Measurements from ENCODE around the gene WDR47.
"Not testable (repeated sequence)": the region's sequence is repeated elsewhere in the genome, so short reads cannot be mapped to it uniquely, and the experiment has no call there.

The WDR47 gene

DNA sequence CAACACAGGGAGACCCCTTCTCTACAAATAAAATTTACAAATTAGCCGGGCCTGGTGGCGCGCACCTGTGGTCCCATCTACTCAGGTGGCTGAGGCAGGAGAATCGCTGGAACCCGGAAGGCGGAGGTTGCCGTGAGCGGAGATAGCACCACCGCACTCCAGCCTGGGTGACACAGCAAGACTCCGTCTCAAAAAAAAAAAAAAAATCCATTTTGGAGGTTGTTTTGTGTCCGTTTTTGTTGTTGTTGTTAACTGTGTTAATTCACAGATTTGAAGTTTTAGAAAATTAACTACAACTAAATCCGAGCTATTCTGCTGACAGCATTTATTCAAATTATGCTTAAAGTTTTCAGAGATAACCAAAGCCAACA lies 79.2 kb downstream of the WDR47 start:
- DNase-seq (ENCODE audit: low spot score in 2 of 2) (peak; percentile 3 to 13), ATAC-seq (ENCODE audit: low read depth) (no peak)

DNA sequence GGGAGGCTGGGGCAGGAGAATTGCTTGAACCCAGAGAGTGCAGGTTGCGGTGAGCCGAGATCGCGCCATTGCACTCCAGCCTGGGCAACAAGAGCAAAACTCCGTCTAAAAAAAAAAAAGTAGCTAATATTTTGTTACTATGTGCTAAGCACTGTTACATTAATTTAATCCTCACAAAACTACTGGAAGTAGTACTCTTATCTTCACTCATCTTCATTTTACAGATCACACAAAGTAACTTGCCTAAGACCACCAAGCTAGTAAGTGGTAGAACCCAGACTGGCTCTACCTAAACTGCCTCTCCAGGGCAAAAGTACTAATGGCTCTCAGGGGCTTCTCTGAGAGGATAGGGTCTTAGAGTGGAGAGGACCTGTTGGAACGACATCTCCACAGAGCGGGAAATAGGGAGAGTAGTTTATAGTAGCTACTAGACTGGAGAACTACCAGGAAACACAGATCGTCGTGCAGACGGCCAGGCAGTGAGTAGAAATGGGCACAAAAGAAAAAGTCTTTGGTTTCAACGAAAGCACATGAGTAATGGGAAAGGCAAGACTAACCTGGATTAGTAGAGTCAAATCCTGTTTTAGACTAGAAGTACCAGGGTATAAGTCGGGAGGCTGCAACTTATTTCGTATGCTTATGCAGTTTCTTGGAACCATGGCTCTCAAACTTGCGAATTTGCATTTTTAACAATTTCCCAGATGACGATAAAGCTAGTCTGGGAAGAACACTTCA lies 80.0 kb downstream of the WDR47 start:
- no peak for DNase-seq (ENCODE audit: low spot score in 2 of 2)
- Mint-ChIP-seq H3K9me3 (no peaks in the 10 kb centered on the region), H3K4me3 (peak overlapping the region; percentile 92), H3K27me3 (no peaks in the 10 kb centered on the region), H3K4me1 (peaks cover 19% of the 10 kb centered on the region), H3K36me3 (peaks cover 9% of the 10 kb centered on the region), H3K27ac (peak overlapping the region; percentile 95)
- no peak for ATAC-seq (ENCODE audit: low read depth)

More for the DNA sequence above, 79.2 kb downstream of the WDR47 start:
- Mint-ChIP-seq H3K9me3 (no peaks in the 10 kb centered on the region), H3K27ac (peak overlapping the region; percentile 95), H3K36me3 (peaks cover 6% of the 10 kb centered on the region), H3K4me1 (peaks cover 17% of the 10 kb centered on the region), H3K27me3 (no peaks in the 10 kb centered on the region), H3K4me3 (peak overlapping the region; percentile 92)

DNA sequence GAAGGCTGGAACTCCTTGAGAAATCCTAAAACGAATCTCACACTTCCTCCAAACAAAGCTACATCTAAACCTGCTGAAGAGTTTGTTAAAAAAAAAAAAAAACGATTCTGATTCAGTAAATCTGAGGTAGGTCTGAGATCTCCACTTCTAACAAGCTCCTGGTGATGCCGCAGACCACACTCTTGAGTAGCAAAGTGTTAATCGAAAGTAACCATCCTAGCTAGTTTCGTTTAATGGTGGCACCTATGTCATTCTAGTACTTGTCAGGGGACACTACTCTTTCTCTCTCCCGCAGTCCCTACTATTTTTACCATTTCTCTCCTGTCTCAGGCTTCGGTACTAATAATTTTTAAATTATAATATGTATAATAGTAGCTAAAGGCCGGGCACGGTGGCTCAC lies 80.7 kb downstream of the WDR47 start:
- DNase-seq (ENCODE audit: low spot score in 2 of 2) (no peak), ATAC-seq (ENCODE audit: low read depth) (no peak)
- H3K27ac Mint-ChIP-seq = no peak overlapping the region
- peaks cover 24% of the 10 kb centered on the region for H3K4me1 Mint-ChIP-seq
- no peaks in the 10 kb centered on the region for H3K27me3 Mint-ChIP-seq
- H3K9me3 Mint-ChIP-seq = no peaks in the 10 kb centered on the region
- H3K36me3 Mint-ChIP-seq = peaks cover 12% of the 10 kb centered on the region
- no peak overlapping the region for H3K4me3 Mint-ChIP-seq

DNA sequence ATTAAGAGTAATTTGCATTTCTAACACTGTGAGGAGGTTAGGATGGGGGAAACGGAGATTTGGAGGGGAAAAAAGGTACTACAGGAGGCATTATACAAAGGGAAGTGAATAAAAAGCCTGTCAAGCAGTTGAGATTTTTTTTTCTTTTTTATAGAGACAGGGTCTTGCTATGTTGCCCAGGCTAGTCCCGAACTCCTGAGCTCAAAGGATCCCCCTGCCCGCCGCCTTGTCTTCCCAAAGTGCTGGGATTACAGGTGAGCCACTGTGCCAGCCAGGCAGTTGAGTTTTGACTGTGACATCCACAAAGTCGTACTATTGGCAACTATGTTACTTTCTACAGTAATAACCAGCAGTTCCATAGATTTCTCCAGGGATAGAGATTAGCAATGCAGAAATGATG lies 81.2 kb downstream of the WDR47 start:
- peaks cover 29% of the 10 kb centered on the region for H3K4me1 Mint-ChIP-seq
- no peak overlapping the region for H3K4me3 Mint-ChIP-seq
- H3K27me3 Mint-ChIP-seq = no peaks in the 10 kb centered on the region

DNA sequence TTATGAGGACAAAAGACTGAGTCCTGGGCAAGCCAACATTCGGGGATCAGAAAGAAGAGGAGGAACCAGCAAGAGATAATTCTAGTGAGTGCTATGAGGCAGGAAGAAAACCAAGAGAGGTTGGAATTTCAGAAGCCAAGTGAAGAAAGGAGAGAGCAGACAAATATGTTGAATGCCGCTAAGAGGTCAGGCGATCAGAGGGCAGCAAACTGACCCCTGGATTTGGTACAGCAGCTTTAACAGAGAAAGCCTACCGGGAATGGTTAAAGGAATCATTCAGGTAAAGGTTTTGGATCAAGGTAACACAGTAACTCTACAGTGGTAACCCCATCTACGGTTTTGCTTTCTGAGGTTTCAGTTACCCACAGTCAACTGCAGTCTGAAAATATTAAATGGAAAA lies 84.0 kb downstream of the WDR47 start:
- H3K36me3 Mint-ChIP-seq = peaks cover 24% of the 10 kb centered on the region

More for the DNA sequence above, 81.2 kb downstream of the WDR47 start:
- H3K27ac Mint-ChIP-seq = no peak overlapping the region
- ATAC-seq (ENCODE audit: low read depth) = no peak
- H3K9me3 Mint-ChIP-seq = no peaks in the 10 kb centered on the region
- H3K36me3 Mint-ChIP-seq = peaks cover 12% of the 10 kb centered on the region
- DNase-seq (ENCODE audit: low spot score in 2 of 2) = no peak

DNA sequence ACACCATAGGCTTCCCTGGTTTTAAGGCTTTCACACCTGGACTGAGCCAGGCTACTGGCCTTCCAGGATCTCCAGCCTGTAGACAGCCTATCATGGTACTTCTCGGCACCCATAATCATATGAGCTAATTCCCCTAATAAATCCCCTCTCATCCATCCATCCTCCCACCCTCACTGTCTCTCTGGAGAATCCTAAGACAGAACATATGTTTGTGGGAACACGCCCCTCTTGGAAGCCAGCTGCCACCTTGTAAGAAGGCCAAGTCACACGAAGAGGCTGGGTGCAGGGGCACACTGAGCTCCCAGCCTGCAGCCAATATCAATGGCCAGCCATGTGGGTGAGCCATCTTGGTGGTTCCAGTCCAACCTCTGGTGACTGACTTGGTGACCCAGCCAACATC lies 86.0 kb downstream of the WDR47 start:
- no peak for DNase-seq (ENCODE audit: low spot score in 2 of 2)
- Mint-ChIP-seq H3K36me3 (peaks cover 24% of the 10 kb centered on the region), H3K27me3 (no peaks in the 10 kb centered on the region), H3K27ac (no peak overlapping the region), H3K9me3 (no peaks in the 10 kb centered on the region), H3K4me3 (no peak overlapping the region), H3K4me1 (peaks cover 31% of the 10 kb centered on the region)
- no peak for ATAC-seq (ENCODE audit: low read depth)

More for the DNA sequence above, 84.0 kb downstream of the WDR47 start:
- no peaks in the 10 kb centered on the region for H3K9me3 Mint-ChIP-seq
- H3K27me3 Mint-ChIP-seq = no peaks in the 10 kb centered on the region
- DNase-seq (ENCODE audit: low spot score in 2 of 2) (no peak), ATAC-seq (ENCODE audit: low read depth) (no peak)
- H3K27ac Mint-ChIP-seq = no peak overlapping the region
- H3K4me1 Mint-ChIP-seq = peaks cover 34% of the 10 kb centered on the region
- no peak overlapping the region for H3K4me3 Mint-ChIP-seq

- Mint-ChIP-seq H3K4me1 (peaks cover 25% of the 10 kb centered on the region), H3K27ac (no peak overlapping the region), H3K4me3 (no peak overlapping the region), H3K36me3 (peaks cover 21% of the 10 kb centered on the region), H3K27me3 (no peaks in the 10 kb centered on the region), H3K9me3 (no peaks in the 10 kb centered on the region)
- ATAC-seq (ENCODE audit: low read depth) (no peak), DNase-seq (ENCODE audit: low spot score in 2 of 2) (no peak)
These were observed 86.8 kb downstream of the WDR47 start for GRCh38 chr1:108955111-108955510.

GRCh38 chr1:108953452-108953851 lies 88.5 kb downstream of the WDR47 start:
- H3K4me1 Mint-ChIP-seq = peaks cover 30% of the 10 kb centered on the region
- no peaks in the 10 kb centered on the region for H3K9me3 Mint-ChIP-seq
- no peaks in the 10 kb centered on the region for H3K27me3 Mint-ChIP-seq
- DNase-seq (ENCODE audit: low spot score in 2 of 2) (no peak), ATAC-seq (ENCODE audit: low read depth) (no peak)
- H3K4me3 Mint-ChIP-seq = no peak overlapping the region
- no peak overlapping the region for H3K27ac Mint-ChIP-seq
- H3K36me3 Mint-ChIP-seq = peaks cover 20% of the 10 kb centered on the region

DNA sequence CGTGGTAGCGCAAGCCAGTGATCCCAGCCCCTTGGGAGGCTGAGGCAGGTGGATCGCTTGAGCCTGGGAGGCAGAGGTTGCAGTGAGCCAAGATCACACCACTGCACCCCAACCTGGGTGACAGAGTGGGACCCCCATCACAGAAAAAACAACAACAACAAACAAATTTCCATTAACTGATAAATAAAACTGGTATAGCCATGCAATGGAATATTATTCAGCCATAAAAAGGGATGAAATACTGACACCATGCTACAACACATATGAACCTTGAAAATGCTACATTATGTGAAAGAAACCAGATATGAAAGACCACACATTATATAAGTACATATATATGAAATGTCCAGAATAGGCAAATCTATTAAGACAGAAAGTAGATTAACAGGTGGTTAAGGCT lies 90.7 kb downstream of the WDR47 start:
- no peaks in the 10 kb centered on the region for H3K9me3 Mint-ChIP-seq
- no peak overlapping the region for H3K4me3 Mint-ChIP-seq
- peaks cover 17% of the 10 kb centered on the region for H3K36me3 Mint-ChIP-seq
- H3K27ac Mint-ChIP-seq = no peak overlapping the region
- H3K4me1 Mint-ChIP-seq = peaks cover 30% of the 10 kb centered on the region
- DNase-seq (ENCODE audit: low spot score in 2 of 2) = no peak
- no peak for ATAC-seq (ENCODE audit: low read depth)
- H3K27me3 Mint-ChIP-seq = no peaks in the 10 kb centered on the region

GRCh38 chr1:108949044-108949443 lies 92.9 kb downstream of the WDR47 start:
- DNase-seq (ENCODE audit: low spot score in 2 of 2) (no peak), ATAC-seq (ENCODE audit: low read depth) (no peak)
- no peaks in the 10 kb centered on the region for H3K27me3 Mint-ChIP-seq
- no peaks in the 10 kb centered on the region for H3K9me3 Mint-ChIP-seq
- H3K4me3 Mint-ChIP-seq = no peak overlapping the region
- H3K36me3 Mint-ChIP-seq = peaks cover 16% of the 10 kb centered on the region
- H3K27ac Mint-ChIP-seq = peak overlapping the region; percentile 36
- peaks cover 22% of the 10 kb centered on the region for H3K4me1 Mint-ChIP-seq

DNA sequence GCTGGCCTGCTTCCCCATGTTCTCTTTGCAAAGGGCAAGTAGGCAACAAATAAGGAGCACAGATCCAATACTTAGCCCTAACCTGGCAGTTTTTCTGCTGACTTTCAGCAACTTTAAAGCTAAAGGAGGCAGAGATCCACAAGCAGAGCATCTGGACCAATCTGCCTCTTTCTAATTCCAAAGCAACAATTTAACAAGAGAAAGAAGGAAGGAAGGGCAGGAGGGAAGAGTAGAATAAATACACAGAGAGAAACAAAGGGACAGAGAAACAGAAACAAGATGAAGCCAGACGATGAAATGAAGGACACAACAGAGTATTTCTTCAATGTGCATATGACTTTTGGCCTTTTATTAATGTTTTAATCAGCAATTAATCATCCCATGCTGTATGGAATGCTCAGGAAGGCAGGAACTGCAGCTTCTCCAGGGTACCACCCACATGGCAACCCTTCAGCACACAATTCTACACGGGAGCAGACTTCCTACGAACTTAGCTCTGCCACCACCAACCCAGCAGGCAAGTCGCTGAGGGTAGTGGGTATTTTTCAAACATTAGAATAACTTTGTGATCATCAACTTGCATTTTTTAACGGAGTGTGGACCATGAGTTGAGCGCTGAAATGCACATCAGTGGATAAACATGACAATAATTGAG lies 93.9 kb downstream of the WDR47 start:
- H3K27ac Mint-ChIP-seq = peak overlapping the region; percentile 86

GRCh38 chr1:108936170-108936569 lies 105.7 kb downstream of the WDR47 start:
- Mint-ChIP-seq H3K4me3 (no peak overlapping the region), H3K36me3 (peaks cover 25% of the 10 kb centered on the region), H3K4me1 (no peaks in the 10 kb centered on the region), H3K9me3 (no peaks in the 10 kb centered on the region), H3K27ac (peak overlapping the region; percentile 35), H3K27me3 (no peaks in the 10 kb centered on the region)
- ATAC-seq (ENCODE audit: low read depth) = no peak
- DNase-seq (ENCODE audit: low spot score in 2 of 2) = no peak

More for the DNA sequence above, 93.9 kb downstream of the WDR47 start:
- Mint-ChIP-seq H3K27me3 (no peaks in the 10 kb centered on the region), H3K4me1 (peaks cover 17% of the 10 kb centered on the region), H3K36me3 (peaks cover 16% of the 10 kb centered on the region), H3K9me3 (no peaks in the 10 kb centered on the region), H3K4me3 (peak overlapping the region; percentile 8)
- DNase-seq (ENCODE audit: low spot score in 2 of 2) (no peak), ATAC-seq (ENCODE audit: low read depth) (no peak)

DNA sequence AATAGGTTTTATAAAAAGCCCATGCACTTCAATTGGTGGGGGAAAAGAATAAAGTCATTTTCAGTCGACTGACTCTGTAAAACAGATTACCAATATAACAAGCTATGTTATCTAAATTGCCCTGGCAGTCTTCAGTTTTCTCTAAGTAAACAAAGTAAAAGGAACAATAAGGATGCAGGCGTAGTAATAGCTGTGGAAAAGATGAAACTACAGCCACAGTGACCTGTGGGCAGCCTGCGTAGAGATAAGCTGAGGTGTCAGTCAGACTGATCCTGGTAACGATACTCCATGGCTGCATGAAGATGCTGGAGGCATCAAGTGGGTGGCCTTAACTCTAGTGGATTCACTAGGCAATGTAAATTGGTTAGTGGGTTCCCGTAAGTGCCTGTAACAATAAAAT lies 108.0 kb downstream of the WDR47 start:
- no peaks in the 10 kb centered on the region for H3K4me1 Mint-ChIP-seq
- DNase-seq (ENCODE audit: low spot score in 2 of 2) (no peak), ATAC-seq (ENCODE audit: low read depth) (no peak)
- no peaks in the 10 kb centered on the region for H3K9me3 Mint-ChIP-seq
- H3K36me3 Mint-ChIP-seq = peaks cover 25% of the 10 kb centered on the region
- H3K27me3 Mint-ChIP-seq = no peaks in the 10 kb centered on the region
- H3K27ac Mint-ChIP-seq = no peak overlapping the region
- no peak overlapping the region for H3K4me3 Mint-ChIP-seq

- H3K9me3 Mint-ChIP-seq; H3K4me3 Mint-ChIP-seq; H3K4me1 Mint-ChIP-seq; ATAC-seq (ENCODE audit: low read depth); H3K27me3 Mint-ChIP-seq; DNase-seq (ENCODE audit: low spot score in 2 of 2): not testable (repeated sequence)
- Mint-ChIP-seq H3K36me3 (peaks cover 16% of the 10 kb centered on the region), H3K27ac (peak overlapping the region; percentile 14)
These were observed 114.3 kb downstream of the WDR47 start for GRCh38 chr1:108927565-108927964.

- H3K9me3 Mint-ChIP-seq = no peaks in the 10 kb centered on the region
- no peak overlapping the region for H3K4me3 Mint-ChIP-seq
- H3K27ac Mint-ChIP-seq = no peak overlapping the region
- ATAC-seq (ENCODE audit: low read depth) (no peak), DNase-seq (ENCODE audit: low spot score in 2 of 2) (no peak)
- peaks cover 14% of the 10 kb centered on the region for H3K36me3 Mint-ChIP-seq
- no peaks in the 10 kb centered on the region for H3K27me3 Mint-ChIP-seq
- H3K4me1 Mint-ChIP-seq = no peaks in the 10 kb centered on the region
These were observed 116.0 kb downstream of the WDR47 start for GRCh38 chr1:108925920-108926319.

All from memory B cell (primary cell).